ENCODE results near the gene SPRYD7.
"Not testable (repeated sequence)": the region's sequence is repeated elsewhere in the genome, so short reads cannot be mapped to it uniquely, and the experiment has no call there.

The SPRYD7 gene

DNA sequence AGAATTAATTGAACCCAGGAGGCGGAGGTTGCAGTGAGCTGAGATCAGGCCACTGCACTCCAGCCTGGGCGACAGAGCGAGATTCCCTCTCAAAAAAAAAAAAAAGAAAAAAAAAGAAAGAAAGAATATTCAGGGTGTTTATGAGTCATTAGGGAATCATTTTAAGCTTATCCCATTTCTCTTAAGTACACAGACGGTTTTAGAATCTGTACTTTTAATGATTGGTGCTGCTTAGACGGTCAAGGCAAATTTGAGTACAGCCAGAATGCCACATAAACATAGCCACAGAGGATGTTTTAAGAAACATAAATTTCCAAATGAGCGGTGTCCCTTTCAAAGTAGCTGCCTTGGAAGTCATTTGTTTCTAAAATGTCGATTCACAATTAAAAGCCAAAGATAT lies 2.6 kb downstream of the SPRYD7 start:
- H3K4me3 ChIP-seq (ENCODE audit: low read depth, low read length): no peak overlapping the region
- TF ChIP-seq, protein P1, sequence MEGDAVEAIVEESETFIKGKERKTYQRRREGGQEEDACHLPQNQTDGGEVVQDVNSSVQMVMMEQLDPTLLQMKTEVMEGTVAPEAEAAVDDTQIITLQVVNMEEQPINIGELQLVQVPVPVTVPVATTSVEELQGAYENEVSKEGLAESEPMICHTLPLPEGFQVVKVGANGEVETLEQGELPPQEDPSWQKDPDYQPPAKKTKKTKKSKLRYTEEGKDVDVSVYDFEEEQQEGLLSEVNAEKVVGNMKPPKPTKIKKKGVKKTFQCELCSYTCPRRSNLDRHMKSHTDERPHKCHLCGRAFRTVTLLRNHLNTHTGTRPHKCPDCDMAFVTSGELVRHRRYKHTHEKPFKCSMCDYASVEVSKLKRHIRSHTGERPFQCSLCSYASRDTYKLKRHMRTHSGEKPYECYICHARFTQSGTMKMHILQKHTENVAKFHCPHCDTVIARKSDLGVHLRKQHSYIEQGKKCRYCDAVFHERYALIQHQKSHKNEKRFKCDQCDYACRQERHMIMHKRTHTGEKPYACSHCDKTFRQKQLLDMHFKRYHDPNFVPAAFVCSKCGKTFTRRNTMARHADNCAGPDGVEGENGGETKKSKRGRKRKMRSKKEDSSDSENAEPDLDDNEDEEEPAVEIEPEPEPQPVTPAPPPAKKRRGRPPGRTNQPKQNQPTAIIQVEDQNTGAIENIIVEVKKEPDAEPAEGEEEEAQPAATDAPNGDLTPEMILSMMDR (IDR thresholded peaks at IDR 0.05; ENCODE audit: borderline replicate concordance, insufficient read depth, low read depth, low read length): no peak

DNA sequence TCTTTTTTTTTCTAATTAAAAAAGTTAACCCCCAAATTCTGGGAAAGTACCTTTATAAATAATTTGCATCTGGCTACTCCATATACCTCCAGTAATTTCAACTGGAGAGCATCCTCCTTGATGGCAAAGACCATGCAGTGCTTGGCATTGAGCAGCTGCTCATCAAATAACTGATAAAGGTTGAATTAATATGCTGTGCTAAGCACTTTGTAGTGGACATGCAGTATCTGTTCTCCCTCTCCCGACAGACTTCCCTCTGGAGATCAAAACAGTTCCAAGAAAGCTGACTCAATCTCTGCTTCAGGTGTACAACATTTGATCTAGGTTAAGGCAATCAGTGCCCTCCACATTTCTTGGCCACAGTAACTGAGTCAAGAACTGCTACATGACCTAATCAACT lies 3.3 kb downstream of the SPRYD7 start:
- TF ChIP-seq, protein P1 (IDR thresholded peaks at IDR 0.05; ENCODE audit: borderline replicate concordance, insufficient read depth, low read depth, low read length): no peak
- no peak overlapping the region for H3K4me3 ChIP-seq (ENCODE audit: low read depth, low read length)

DNA sequence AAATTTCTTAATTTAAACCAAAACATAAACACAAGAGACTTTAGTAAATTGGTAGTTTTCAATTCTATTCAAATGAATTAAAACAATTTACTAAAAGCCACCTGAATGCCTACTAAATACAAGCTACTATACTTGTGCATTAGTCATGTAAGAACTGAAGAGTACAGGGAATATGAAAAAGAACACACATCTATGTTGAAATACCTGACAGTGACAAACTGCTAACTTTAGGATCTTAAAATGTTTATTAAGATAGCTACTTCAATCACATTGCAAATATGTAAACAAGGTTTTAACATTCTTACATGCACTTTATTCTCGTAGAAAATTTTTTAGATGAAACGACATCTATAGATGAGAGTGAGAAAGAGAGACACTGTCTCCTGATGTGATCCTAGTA lies 4.1 kb downstream of the SPRYD7 start:
- H3K4me3 ChIP-seq (ENCODE audit: low read depth, low read length): no peak overlapping the region
- TF ChIP-seq, protein P1 (IDR thresholded peaks at IDR 0.05; ENCODE audit: borderline replicate concordance, insufficient read depth, low read depth, low read length): no peak

DNA sequence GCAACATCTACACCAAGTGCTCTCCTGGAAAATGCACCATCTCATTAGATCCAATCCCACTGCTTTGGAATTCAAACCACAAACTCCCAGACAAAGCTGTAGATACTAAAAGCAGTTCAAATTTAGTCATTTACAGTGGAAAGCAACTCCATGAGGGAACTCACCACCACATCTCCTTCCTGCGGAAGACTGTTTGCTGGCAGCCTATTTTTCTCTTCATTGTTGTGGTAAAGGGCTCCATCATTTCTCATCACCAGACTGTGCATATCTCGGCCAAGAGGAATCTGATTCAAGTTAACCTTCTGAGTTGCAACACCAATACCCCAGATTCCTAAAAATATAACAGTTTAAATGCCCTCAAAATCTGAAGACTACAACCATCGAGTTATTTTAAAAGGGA lies 8.4 kb downstream of the SPRYD7 start:
- TF ChIP-seq, protein P1 (IDR thresholded peaks at IDR 0.05; ENCODE audit: borderline replicate concordance, insufficient read depth, low read depth, low read length): no peak
- H3K4me3 ChIP-seq (ENCODE audit: low read depth, low read length): no peak overlapping the region

DNA sequence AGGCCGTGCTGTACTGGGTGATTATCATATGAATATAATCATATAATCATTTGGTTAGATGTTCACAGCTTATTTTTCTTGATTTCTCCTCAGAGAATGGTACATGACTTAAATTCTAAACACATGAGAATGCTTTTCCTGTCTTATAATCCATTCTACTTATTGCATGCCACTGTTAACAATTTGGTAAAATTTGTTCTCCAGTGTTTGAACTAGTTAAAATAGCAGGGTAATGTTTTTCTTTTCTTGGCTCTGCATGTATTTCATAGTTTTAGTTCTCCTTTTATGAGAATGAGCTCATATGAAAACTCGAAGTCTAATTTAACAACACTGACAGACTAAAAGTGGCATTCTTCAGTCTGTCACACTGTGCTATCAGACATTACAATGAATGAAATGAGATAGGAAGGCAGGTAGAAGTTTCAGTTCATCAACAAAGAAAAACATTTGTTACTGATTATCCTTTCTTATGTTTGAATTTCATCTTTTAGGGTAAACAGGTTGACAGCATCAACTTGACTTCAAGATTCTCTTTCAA lies 10.2 kb downstream of the SPRYD7 start:
- TF ChIP-seq, protein P1 (IDR thresholded peaks at IDR 0.05; ENCODE audit: borderline replicate concordance, insufficient read depth, low read depth, low read length): no peak
- H3K4me3 ChIP-seq (ENCODE audit: low read depth, low read length): no peak overlapping the region

DNA sequence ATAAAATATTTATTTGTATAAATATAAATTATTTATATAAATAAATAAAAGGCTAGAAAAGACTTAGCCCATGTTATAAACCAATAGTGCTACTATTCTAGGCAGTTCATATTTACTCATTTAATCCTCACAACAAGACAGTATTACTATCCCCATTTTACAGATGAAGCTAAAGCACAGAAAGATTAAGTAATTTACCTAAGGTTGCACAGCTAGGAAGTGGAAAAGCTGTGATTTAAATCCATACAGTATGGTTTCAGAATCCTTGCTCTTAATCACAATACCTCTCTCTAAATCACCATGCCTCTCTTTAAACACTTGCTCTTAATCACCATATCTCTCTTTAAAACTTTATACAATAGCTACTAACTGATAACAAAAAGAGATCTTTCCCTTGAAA lies 13.8 kb downstream of the SPRYD7 start:
- TF ChIP-seq, protein P1 (IDR thresholded peaks at IDR 0.05; ENCODE audit: borderline replicate concordance, insufficient read depth, low read depth, low read length): no peak
- no peak overlapping the region for H3K4me3 ChIP-seq (ENCODE audit: low read depth, low read length)

DNA sequence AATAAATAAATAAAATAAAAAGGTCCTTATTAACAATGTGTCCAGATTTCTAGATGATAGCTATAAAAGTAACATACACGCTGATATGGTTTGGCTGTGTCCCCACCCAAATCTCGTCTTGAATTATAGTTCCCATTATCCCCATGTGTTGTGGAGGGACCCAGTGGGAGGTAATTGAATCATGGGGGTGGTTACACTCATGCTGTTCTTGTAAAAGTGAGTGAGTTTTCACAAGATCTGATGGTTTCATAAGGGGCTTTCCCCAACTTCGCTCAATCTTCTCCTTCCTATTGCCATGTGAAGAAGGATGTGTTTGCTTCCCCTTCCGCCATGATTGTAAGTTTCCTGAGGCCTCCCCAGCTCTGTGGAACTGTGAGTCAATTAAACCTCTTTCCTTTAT lies 15.2 kb downstream of the SPRYD7 start:
- H3K4me3 ChIP-seq (ENCODE audit: low read depth, low read length): not testable (repeated sequence)

DNA sequence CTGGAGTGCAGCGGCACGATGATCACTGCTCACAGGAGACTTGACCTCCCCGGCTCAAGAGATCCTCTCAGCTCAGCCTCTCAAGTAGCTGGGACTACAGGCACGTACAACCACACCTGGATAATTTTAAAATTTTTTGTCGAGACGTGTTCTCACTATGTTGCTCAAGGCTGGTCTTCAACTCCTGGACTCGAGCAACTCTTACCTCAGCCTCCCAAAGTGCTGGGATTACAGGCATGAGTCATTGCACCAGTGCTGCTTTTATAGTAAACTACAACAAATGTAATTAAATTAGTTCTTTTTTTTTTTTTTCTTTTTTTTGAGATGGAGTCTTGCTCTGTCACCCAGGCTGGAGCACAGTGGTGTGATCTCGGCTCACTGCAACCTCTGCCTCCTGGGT lies 18.0 kb downstream of the SPRYD7 start:
- not testable (repeated sequence) for H3K4me3 ChIP-seq (ENCODE audit: low read depth, low read length)
